Activated CD4-positive, alpha-beta memory T cell treated with anti-CD3 and anti-CD28 coated beads, Interleukin-2, amount 10 ng/mL, durations not matched to agents 7 days and 5 days (primary cell): ENCODE measurements around the gene COBLL1. TPM values are rescaled to one million over a fixed set of nuclear protein-coding genes. Genes with fewer than 3 reads are reported as not detected.

Experiments used
- CTCF ChIA-PET: fragments of 350-600 bp; sonication (Branson Sonifier 250); formaldehyde crosslinking; loops from one replicate; lab custom pipeline; 2021; ENCODE audit warnings: antibody characterized with exemption, inconsistent platforms; lab: Charles Lee
- POLR2A ChIA-PET: fragments of 350-600 bp; sonication (Branson Sonifier 250); formaldehyde crosslinking; loops from one replicate; lab custom pipeline; 2021; ENCODE audit warnings: antibody characterized with exemption; lab: Charles Lee
- DNase-seq: peaks from one replicate; pipeline ENCODE4 v3.0.0-alpha.2; 2020
- H3K27ac Mint-ChIP-seq: one replicate; pipeline ENCODE4 v1.8.0; 2021; ENCODE audit warnings: mild to moderate bottlenecking, mixed read lengths
- H3K27me3 Mint-ChIP-seq: one replicate; pipeline ENCODE4 v1.8.0; 2021; ENCODE audit warnings: mixed read lengths
- H3K36me3 Mint-ChIP-seq: one replicate; pipeline ENCODE4 v1.8.0; 2021; ENCODE audit warnings: low read depth, mixed read lengths
- H3K4me1 Mint-ChIP-seq: one replicate; pipeline ENCODE4 v1.8.0; 2021; ENCODE audit warnings: mixed read lengths
- H3K4me3 Mint-ChIP-seq: one replicate; pipeline ENCODE4 v1.8.0; 2021; ENCODE audit warnings: mild to moderate bottlenecking, mixed read lengths
- H3K9me3 Mint-ChIP-seq: one replicate; pipeline ENCODE4 v1.8.0; 2021; ENCODE audit warnings: mixed read lengths
- total RNA-seq, 2 experiments: library from RNA; stranded (reverse); gene quantifications; one replicate each; pipeline ENCODE4 v1.2.3, GENCODE V29; 2021

Gene COBLL1
- total RNA-seq, 2 experiments from 2014 or later, result not detected

GRCh38 chr2:164784376-164784775 is 57.2 kb downstream of the COBLL1 start:
- Mint-ChIP-seq H3K27ac (no peak overlapping the region), H3K27me3 (no peaks in the 10 kb centered on the region), H3K4me1 (no peaks in the 10 kb centered on the region), H3K36me3 (no peaks in the 10 kb centered on the region), H3K9me3 (no peaks in the 10 kb centered on the region), H3K4me3 (no peak overlapping the region)
- ChIA-PET POLR2A (no interaction called here), CTCF (no interaction called here)
- DNase-seq, result no peak

GRCh38 chr2:164782323-164782722 is 59.3 kb downstream of the COBLL1 start:
- Mint-ChIP-seq H3K4me3 (no peak overlapping the region), H3K9me3 (no peaks in the 10 kb centered on the region), H3K36me3 (no peaks in the 10 kb centered on the region), H3K27ac (no peak overlapping the region), H3K4me1 (peaks cover 3% of the 10 kb centered on the region), H3K27me3 (no peaks in the 10 kb centered on the region)
- ChIA-PET POLR2A (no interaction called here), CTCF (no interaction called here)
- no peak for DNase-seq

DNA sequence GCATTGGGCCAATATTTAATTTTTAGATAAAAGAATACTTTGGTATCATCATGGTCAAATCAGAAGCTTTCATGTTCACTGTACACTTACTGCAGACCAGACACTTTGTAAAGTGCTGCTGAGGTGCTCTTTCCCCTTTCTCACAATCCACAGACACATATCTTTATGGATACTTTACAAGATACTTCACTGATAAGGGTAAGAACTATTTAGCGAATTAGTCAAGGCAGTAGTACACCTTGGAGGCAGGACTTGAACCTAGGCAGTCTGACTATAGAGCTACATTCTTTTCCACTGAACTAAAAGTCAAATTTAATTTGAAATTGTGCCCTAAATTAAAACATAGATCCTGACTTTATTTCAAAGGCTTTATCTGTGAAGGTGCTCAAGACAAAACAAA is 60.2 kb downstream of the COBLL1 start:
- Mint-ChIP-seq H3K4me1 (peaks cover 3% of the 10 kb centered on the region), H3K27ac (no peak overlapping the region), H3K9me3 (no peaks in the 10 kb centered on the region), H3K27me3 (no peaks in the 10 kb centered on the region), H3K36me3 (no peaks in the 10 kb centered on the region), H3K4me3 (no peak overlapping the region)
- ChIA-PET POLR2A (no interaction called here), CTCF (no interaction called here)
- no peak for DNase-seq

- no peak for DNase-seq
- no peaks in the 10 kb centered on the region for H3K27me3 Mint-ChIP-seq
Measured at GRCh38 chr2:164780611-164781178, 60.9 kb downstream of the COBLL1 start.

DNA sequence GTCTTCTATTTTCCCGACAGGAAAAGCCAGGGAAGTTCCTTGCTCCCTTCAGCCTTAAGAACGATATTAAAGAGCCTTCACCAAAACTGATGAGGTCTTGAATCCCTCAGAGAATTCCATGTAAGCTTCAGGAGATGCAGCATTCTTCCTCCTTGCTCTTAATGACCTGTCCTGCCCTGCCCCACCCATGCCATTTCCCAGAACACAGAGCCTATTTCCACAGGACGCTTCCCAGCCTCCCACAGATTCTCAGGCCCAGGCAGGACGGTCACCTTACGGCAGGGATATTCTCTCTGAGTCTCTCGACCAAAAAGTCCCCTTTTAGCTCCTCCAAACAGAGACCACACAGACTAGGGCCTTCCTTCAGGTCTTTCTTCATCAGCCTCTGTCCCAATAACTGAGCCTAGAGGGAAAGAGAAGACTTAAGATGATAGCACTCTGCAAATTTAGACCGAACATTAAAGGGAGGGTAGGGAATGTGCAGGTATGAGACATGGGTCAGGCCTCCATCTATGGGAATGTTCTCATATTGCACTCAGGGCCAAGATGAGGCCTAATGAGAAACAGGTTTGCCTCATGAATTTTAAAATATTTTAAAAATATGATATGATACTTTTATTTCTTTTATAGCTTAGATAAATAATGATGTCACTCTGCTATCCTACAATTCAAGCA is 62.1 kb downstream of the COBLL1 start:
- POLR2A ChIA-PET, result no interaction called here
- H3K9me3 Mint-ChIP-seq, result no peaks in the 10 kb centered on the region
- peaks cover 3% of the 10 kb centered on the region for H3K4me1 Mint-ChIP-seq
- no peak overlapping the region for H3K4me3 Mint-ChIP-seq
- H3K27ac Mint-ChIP-seq, result no peak overlapping the region
- no peaks in the 10 kb centered on the region for H3K36me3 Mint-ChIP-seq
- no peaks in the 10 kb centered on the region for H3K27me3 Mint-ChIP-seq
- CTCF ChIA-PET, result no interaction called here
- no peak for DNase-seq

More at GRCh38 chr2:164780611-164781178, 60.9 kb downstream of the COBLL1 start:
- H3K4me3 Mint-ChIP-seq, result no peak overlapping the region
- CTCF ChIA-PET, result no interaction called here
- H3K9me3 Mint-ChIP-seq, result no peaks in the 10 kb centered on the region
- H3K36me3 Mint-ChIP-seq, result no peaks in the 10 kb centered on the region
- H3K4me1 Mint-ChIP-seq, result peaks cover 3% of the 10 kb centered on the region
- no peak overlapping the region for H3K27ac Mint-ChIP-seq
- POLR2A ChIA-PET, result no interaction called here

DNA sequence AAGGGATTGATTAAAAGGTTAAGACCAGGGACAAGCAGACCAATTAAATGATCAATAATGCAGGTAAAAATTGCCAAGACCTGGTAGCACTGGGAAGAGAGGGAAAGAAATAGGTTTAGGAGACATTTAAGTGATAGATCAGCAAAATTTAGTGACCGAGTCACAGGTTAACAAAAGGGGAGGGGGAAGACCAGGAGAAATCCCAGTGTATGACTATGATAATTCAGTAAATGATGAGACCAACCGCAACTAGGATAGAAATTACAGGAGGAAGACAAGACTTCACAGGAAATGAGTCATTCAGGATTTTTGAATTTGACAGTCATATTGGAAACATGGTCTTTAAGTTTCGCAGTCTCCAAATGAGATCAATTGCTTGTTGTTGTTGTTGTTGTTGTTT is 62.9 kb downstream of the COBLL1 start:
- Mint-ChIP-seq H3K4me3 (no peak overlapping the region), H3K27me3 (no peaks in the 10 kb centered on the region), H3K4me1 (peaks cover 3% of the 10 kb centered on the region), H3K9me3 (no peaks in the 10 kb centered on the region), H3K27ac (no peak overlapping the region), H3K36me3 (no peaks in the 10 kb centered on the region)
- ChIA-PET POLR2A (no interaction called here), CTCF (no interaction called here)
- no peak for DNase-seq

DNA sequence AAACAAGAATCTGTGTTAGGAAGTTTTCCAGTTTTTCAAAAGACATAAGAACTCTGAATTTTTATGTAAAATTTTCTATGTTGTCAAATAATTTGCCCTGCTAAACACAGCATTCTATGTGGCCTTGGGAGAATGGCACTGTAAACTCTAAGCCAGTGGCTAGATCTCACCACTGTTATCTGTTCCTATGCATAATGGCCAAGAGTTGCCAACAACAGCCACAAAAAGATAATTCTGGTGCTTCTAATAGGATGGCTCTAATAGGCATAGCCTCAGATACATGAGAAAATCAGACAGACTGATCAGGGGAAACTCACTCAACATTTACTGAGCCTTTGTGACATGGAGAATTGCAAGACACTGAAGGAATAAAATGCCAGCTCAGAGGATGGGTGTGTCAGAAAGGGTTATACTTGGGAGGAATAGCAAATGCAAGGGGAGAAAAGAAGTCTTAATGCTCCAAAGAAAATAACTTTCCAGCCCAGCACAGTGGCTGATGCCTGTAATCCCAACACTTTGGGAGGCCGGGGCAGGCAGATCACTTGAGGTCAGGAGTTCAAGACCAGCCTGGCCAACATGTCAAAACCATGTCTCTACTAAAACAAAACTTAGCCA is 63.7 kb downstream of the COBLL1 start:
- no peaks in the 10 kb centered on the region for H3K36me3 Mint-ChIP-seq
- ChIA-PET CTCF (no interaction called here), POLR2A (no interaction called here)
- no peak overlapping the region for H3K4me3 Mint-ChIP-seq
- no peak overlapping the region for H3K27ac Mint-ChIP-seq
- no peak for DNase-seq
- no peaks in the 10 kb centered on the region for H3K27me3 Mint-ChIP-seq
- H3K9me3 Mint-ChIP-seq, result no peaks in the 10 kb centered on the region
- peaks cover 3% of the 10 kb centered on the region for H3K4me1 Mint-ChIP-seq

- ChIA-PET CTCF (no interaction called here), POLR2A (no interaction called here)
- H3K36me3 Mint-ChIP-seq, result no peaks in the 10 kb centered on the region
- no peaks in the 10 kb centered on the region for H3K9me3 Mint-ChIP-seq
- DNase-seq, result no peak
- no peak overlapping the region for H3K27ac Mint-ChIP-seq
- H3K4me1 Mint-ChIP-seq, result peaks cover 1% of the 10 kb centered on the region
- H3K4me3 Mint-ChIP-seq, result no peak overlapping the region
- no peaks in the 10 kb centered on the region for H3K27me3 Mint-ChIP-seq
Measured at GRCh38 chr2:164773635-164774034, 68.0 kb downstream of the COBLL1 start.

GRCh38 chr2:164773091-164773490 is 68.5 kb downstream of the COBLL1 start:
- no peak overlapping the region for H3K27ac Mint-ChIP-seq
- ChIA-PET CTCF (no interaction called here), POLR2A (no interaction called here)
- no peak overlapping the region for H3K4me3 Mint-ChIP-seq
- no peaks in the 10 kb centered on the region for H3K36me3 Mint-ChIP-seq
- no peaks in the 10 kb centered on the region for H3K4me1 Mint-ChIP-seq
- H3K9me3 Mint-ChIP-seq, result no peaks in the 10 kb centered on the region
- DNase-seq, result no peak
- no peaks in the 10 kb centered on the region for H3K27me3 Mint-ChIP-seq

DNA sequence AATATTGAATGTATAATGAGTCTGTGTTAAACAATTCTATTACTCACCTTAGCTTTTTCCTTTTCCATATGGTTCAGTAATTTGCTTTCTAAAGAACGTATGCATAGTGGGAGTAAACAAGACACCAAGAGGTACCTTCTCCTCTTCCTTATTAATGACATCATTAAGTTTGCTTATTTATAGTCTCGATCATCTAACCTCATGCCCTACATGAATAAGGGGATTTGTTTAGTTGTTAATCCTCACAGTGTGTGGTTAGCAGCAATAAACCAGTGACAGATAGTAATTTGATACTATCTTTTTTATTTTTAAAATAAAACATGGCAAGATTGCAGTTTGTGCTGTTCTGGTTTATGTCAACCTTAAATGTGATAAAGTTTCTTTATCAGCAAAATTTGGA is 69.7 kb downstream of the COBLL1 start:
- H3K27ac Mint-ChIP-seq, result no peak overlapping the region
- DNase-seq, result no peak
- CTCF ChIA-PET, result no interaction called here
- no peaks in the 10 kb centered on the region for H3K4me1 Mint-ChIP-seq
- H3K9me3 Mint-ChIP-seq, result no peaks in the 10 kb centered on the region
- no peaks in the 10 kb centered on the region for H3K27me3 Mint-ChIP-seq
- no peak overlapping the region for H3K4me3 Mint-ChIP-seq
- H3K36me3 Mint-ChIP-seq, result no peaks in the 10 kb centered on the region
- POLR2A ChIA-PET, result no interaction called here

DNA sequence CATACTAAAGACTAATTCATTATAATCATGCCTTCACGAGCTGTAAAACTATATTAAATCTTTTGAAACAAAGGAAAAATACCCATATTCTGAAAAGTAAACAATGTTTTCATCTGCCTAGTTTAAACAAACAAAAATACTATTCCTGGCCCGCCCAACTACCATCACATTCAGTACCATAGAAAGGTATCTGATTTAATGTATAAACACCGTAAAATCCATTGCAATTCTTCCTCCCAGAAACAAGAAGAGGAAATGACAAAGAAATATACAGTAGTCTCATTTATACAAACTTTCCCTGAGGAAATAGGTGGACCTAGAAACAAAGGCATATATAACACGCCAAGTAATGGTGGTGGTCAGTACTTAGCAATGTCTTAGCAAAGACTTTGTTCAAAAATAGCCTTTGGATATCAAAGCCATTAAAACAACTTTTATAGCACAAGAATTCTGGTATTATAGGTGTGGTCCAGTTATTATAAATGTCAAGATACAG is 71.2 kb downstream of the COBLL1 start:
- no peak for DNase-seq
- H3K36me3 Mint-ChIP-seq, result no peaks in the 10 kb centered on the region
- POLR2A ChIA-PET, result no interaction called here
- no peaks in the 10 kb centered on the region for H3K4me1 Mint-ChIP-seq
- H3K27me3 Mint-ChIP-seq, result no peaks in the 10 kb centered on the region
- CTCF ChIA-PET, result no interaction called here
- H3K27ac Mint-ChIP-seq, result no peak overlapping the region
- no peaks in the 10 kb centered on the region for H3K9me3 Mint-ChIP-seq
- no peak overlapping the region for H3K4me3 Mint-ChIP-seq

DNA sequence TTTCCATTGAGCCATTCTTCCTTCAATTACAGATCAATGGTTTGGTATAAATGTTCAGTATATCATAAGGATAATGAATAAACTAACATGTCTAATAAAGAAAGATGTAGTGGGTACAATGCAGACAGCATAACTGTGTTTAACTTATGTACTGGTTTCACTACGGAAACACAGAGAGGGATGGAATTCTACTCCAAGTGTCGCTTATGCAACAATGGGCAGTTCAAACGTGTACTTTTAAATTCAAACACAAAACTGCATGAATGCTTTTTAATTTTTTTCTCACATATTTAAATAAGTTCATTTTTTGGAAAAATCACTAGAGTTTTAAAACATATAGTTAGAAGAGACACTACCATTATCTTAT is 74.7 kb downstream of the COBLL1 start:
- Mint-ChIP-seq H3K4me3 (no peak overlapping the region), H3K27me3 (no peaks in the 10 kb centered on the region), H3K9me3 (no peaks in the 10 kb centered on the region), H3K27ac (no peak overlapping the region), H3K4me1 (no peaks in the 10 kb centered on the region), H3K36me3 (no peaks in the 10 kb centered on the region)
- no peak for DNase-seq
- ChIA-PET CTCF (no interaction called here), POLR2A (no interaction called here)

GRCh38 chr2:164766216-164766953 is 75.2 kb downstream of the COBLL1 start:
- ChIA-PET CTCF (no interaction called here), POLR2A (no interaction called here)
- no peaks in the 10 kb centered on the region for H3K4me1 Mint-ChIP-seq
- no peak overlapping the region for H3K4me3 Mint-ChIP-seq
- no peaks in the 10 kb centered on the region for H3K36me3 Mint-ChIP-seq
- no peaks in the 10 kb centered on the region for H3K9me3 Mint-ChIP-seq
- DNase-seq, result no peak
- H3K27ac Mint-ChIP-seq, result no peak overlapping the region
- H3K27me3 Mint-ChIP-seq, result no peaks in the 10 kb centered on the region
